H1 (cell line): ENCODE results near the gene TMEM140. TPM values are rescaled to one million over a fixed set of nuclear protein-coding genes. Genes with fewer than 3 reads are reported as not detected.

Source experiments
- CTCF ChIA-PET: fragments of 300-600 bp; sonication (Branson Sonifier 250); formaldehyde crosslinking; loops from one replicate; lab custom pipeline; 2021; ENCODE audit not compliant: partially characterized antibody; lab: Charles Lee
- POLR2A ChIA-PET: fragments of 300-600 bp; sonication (Branson Sonifier 250); formaldehyde crosslinking; loops from one replicate; lab custom pipeline; 2021; ENCODE audit warnings: inconsistent platforms; ENCODE audit not compliant: partially characterized antibody; lab: Charles Lee
- DNase-seq, 2 experiments: peaks; one replicate each; pipeline versions ENCODE4 v3.0.0 to v3.0.0-alpha.2; 2010 to 2022; ENCODE audit warnings: low spot score in 2 of 2, low read depth in 1 of 2, mixed read lengths in 1 of 2
- FAIRE-seq: peaks from 2 replicates; lab custom pipeline; 2011; peaks lifted over from hg19 to GRCh38; lab: Jason Lieb, UNC
- H2AFZ ChIP-seq: 2 replicates; pipeline ENCODE4 v1.8.1; 2012; ENCODE audit warnings: low read length, inconsistent platforms
- H2AK5ac ChIP-seq: 2 replicates; pipeline ENCODE4 v1.6.1; 2013; ENCODE audit warnings: low read depth, low read length
- H2BK120ac ChIP-seq: replicated peaks from 2 replicates; pipeline ENCODE3; 2013; ENCODE audit warnings: low read depth, low read length, inconsistent platforms
- H2BK12ac ChIP-seq: 2 replicates; pipeline ENCODE4 v1.6.1; 2013; ENCODE audit warnings: low read depth, low read length
- H2BK15ac ChIP-seq: 2 replicates; pipeline ENCODE4 v1.6.1; 2013; ENCODE audit warnings: low read length
- H2BK20ac ChIP-seq: 2 replicates; pipeline ENCODE4 v1.6.1; 2013; ENCODE audit warnings: low read length
- H2BK5ac ChIP-seq: 2 replicates; pipeline ENCODE4 v1.6.1; 2013; ENCODE audit warnings: low read depth, low read length
- H3K14ac ChIP-seq: 2 replicates; pipeline ENCODE4 v1.6.1; 2013; ENCODE audit warnings: inconsistent platforms; ENCODE audit not compliant: insufficient read length
- H3K18ac ChIP-seq: 2 replicates; pipeline ENCODE4 v1.6.1; 2013; ENCODE audit warnings: low read length; ENCODE audit errors: extremely low read depth
- H3K23ac ChIP-seq: 2 replicates; pipeline ENCODE4 v1.6.1; 2013; ENCODE audit warnings: inconsistent platforms; ENCODE audit not compliant: insufficient read length
- H3K23me2 ChIP-seq: 2 replicates; pipeline ENCODE4 v1.6.1; 2013; ENCODE audit warnings: low read depth, low read length
- H3K27ac ChIP-seq: 2 replicates; pipeline ENCODE4 v1.6.1; 2011; ENCODE audit warnings: low read depth, low read length, inconsistent platforms
- H3K27me3 ChIP-seq, 4 experiments: replicated peaks in 1 of 4; 1 replicate in 1 of 4; 2 replicates in 3 of 4; pipeline versions ENCODE4 v1.6.1 to v1.8.1; 2011 to 2013; ENCODE audit warnings: low read length in 3 of 4, mild to moderate bottlenecking in 3 of 4, inconsistent platforms in 2 of 4, mixed read lengths in 2 of 4, moderate library complexity in 1 of 4; ENCODE audit not compliant: control insufficient read depth in 3 of 4, insufficient read depth in 3 of 4; ENCODE audit errors: extremely low read depth in 1 of 4
- H3K36me3 ChIP-seq, 4 experiments: 2 replicates each; pipeline versions ENCODE4 v1.6.1 to v1.8.1; 2011 to 2013; ENCODE audit warnings: mild to moderate bottlenecking in 4 of 4, low read length in 3 of 4, moderate library complexity in 2 of 4, control low read depth in 1 of 4, inconsistent platforms in 1 of 4; ENCODE audit not compliant: insufficient read depth in 4 of 4, control insufficient read depth in 2 of 4
- H3K4ac ChIP-seq: replicated peaks from 2 replicates; pipeline ENCODE3; 2013; ENCODE audit warnings: low read length, low read depth, mixed read lengths, inconsistent platforms; ENCODE audit not compliant: insufficient read length
- H3K4me1 ChIP-seq, 4 experiments: replicated peaks in 1 of 4; 1 replicate in 1 of 4; 2 replicates in 3 of 4; pipeline versions ENCODE4 v1.6.1 to v1.8.1; 2011 to 2013; ENCODE audit warnings: low read length in 3 of 4, inconsistent platforms in 2 of 4, mixed read lengths in 1 of 4; ENCODE audit not compliant: insufficient read depth in 4 of 4, control insufficient read depth in 3 of 4
- H3K4me2 ChIP-seq, 2 experiments: 2 replicates each; pipeline versions ENCODE4 v1.6.1 to v1.8.1; 2011 to 2013; ENCODE audit warnings: low read depth in 2 of 2, low read length in 2 of 2, control low read depth in 1 of 2, inconsistent platforms in 1 of 2, mild to moderate bottlenecking in 1 of 2; ENCODE audit not compliant: insufficient read depth in 1 of 2
- H3K4me3 ChIP-seq, 4 experiments: fragments of 200-600, 300-600 bp in 1 of 4; sonication (generic), shearing (Covaris generic), sonication (Bioruptor Twin) in 1 of 4; 2 replicates each; pipeline versions ENCODE4 v1.5.1 to v1.8.1; 2011 to 2016; ENCODE audit warnings: low read length in 4 of 4, low read depth in 3 of 4, control low read depth in 2 of 4, inconsistent platforms in 2 of 4, mild to moderate bottlenecking in 2 of 4, mixed read lengths in 1 of 4, moderate library complexity in 1 of 4; ENCODE audit not compliant: insufficient read depth in 2 of 4; ENCODE audit errors: extremely low read depth in 1 of 4
- H3K56ac ChIP-seq: replicated peaks from 2 replicates; pipeline ENCODE3; 2013; ENCODE audit warnings: low read depth, mild to moderate bottlenecking, mixed read lengths, low read length, inconsistent platforms; ENCODE audit not compliant: insufficient read length
- H3K79me1 ChIP-seq: 2 replicates; pipeline ENCODE4 v1.6.1; 2013; ENCODE audit warnings: low read depth, low read length, control low read depth
- H3K79me2 ChIP-seq, 2 experiments: 2 replicates each; pipeline versions ENCODE4 v1.6.1 to v1.8.1; 2012 to 2013; ENCODE audit warnings: low read length in 2 of 2, mild to moderate bottlenecking in 2 of 2, inconsistent platforms in 1 of 2; ENCODE audit not compliant: insufficient read depth in 2 of 2, control insufficient read depth in 1 of 2
- H3K9ac ChIP-seq, 4 experiments: replicated peaks in 1 of 4; 1 replicate in 1 of 4; 2 replicates in 3 of 4; pipeline versions ENCODE4 v1.6.1 to v1.8.1; 2011 to 2013; ENCODE audit warnings: low read depth in 3 of 4, low read length in 3 of 4, control low read depth in 2 of 4, mild to moderate bottlenecking in 2 of 4, moderate library complexity in 2 of 4, inconsistent platforms in 1 of 4; ENCODE audit errors: extremely low read depth in 1 of 4
- H3K9me3 ChIP-seq, 2 experiments: 2 replicates each; pipeline versions ENCODE4 v1.6.1 to v1.8.1; 2012 to 2013; ENCODE audit warnings: mild to moderate bottlenecking in 2 of 2, moderate library complexity in 2 of 2, control low read depth in 1 of 2, inconsistent platforms in 1 of 2, low read depth in 1 of 2, low read length in 1 of 2, mixed read lengths in 1 of 2; ENCODE audit not compliant: insufficient read depth in 2 of 2
- H4K20me1 ChIP-seq, 2 experiments: replicated peaks in 1 of 2; 2 replicates each; pipeline versions ENCODE3 to v1.8.1; 2011 to 2013; ENCODE audit warnings: inconsistent platforms in 2 of 2, low read length in 2 of 2, mild to moderate bottlenecking in 1 of 2; ENCODE audit not compliant: insufficient read depth in 2 of 2, control insufficient read depth in 1 of 2
- H4K5ac ChIP-seq: 2 replicates; pipeline ENCODE4 v1.6.1; 2013; ENCODE audit warnings: low read length, low read depth, mixed read lengths, inconsistent platforms; ENCODE audit not compliant: insufficient read length
- H4K8ac ChIP-seq: 2 replicates; pipeline ENCODE4 v1.8.0; 2013; ENCODE audit warnings: mild to moderate bottlenecking, moderate library complexity, low read length, inconsistent platforms; ENCODE audit not compliant: insufficient read depth; ENCODE audit errors: extremely low read depth
- H4K91ac ChIP-seq: replicated peaks from 2 replicates; pipeline ENCODE3; 2013; ENCODE audit warnings: low read length, mixed read lengths, inconsistent platforms; ENCODE audit not compliant: insufficient read length
- ASH2L ChIP-seq: fragments of 200-600, 300-600 bp; sonication (generic); IDR thresholded peaks from one replicate; pipeline ENCODE4 v1.7.1; 2017; ENCODE audit warnings: low read length
- BACH1 ChIP-seq: IDR thresholded peaks from 2 replicates; pipeline ENCODE4 v1.6.1; 2012; ENCODE audit warnings: low read length, improper control_type of control experiment
- BRCA1 ChIP-seq: IDR thresholded peaks from 2 replicates; pipeline ENCODE4 v1.6.1; 2012; ENCODE audit warnings: low read depth, low read length, improper control_type of control experiment
- CREB1 ChIP-seq: IDR thresholded peaks from 2 replicates; pipeline ENCODE4 v1.6.1; 2012; ENCODE audit warnings: inconsistent platforms
- JUN ChIP-seq: IDR thresholded peaks from 2 replicates; pipeline ENCODE4 v1.6.1; 2011; ENCODE audit warnings: low read depth, mild to moderate bottlenecking, improper control_type of control experiment, low read length
- JUND ChIP-seq: IDR thresholded peaks from 2 replicates; pipeline ENCODE4 v1.6.1; 2011; ENCODE audit warnings: mild to moderate bottlenecking, improper control_type of control experiment, low read length
- KDM4A ChIP-seq: IDR thresholded peaks from one replicate; pipeline ENCODE4 v1.7.1; 2012; ENCODE audit warnings: low read depth, mild to moderate bottlenecking, moderate library complexity, low read length, inconsistent platforms; ENCODE audit not compliant: severe bottlenecking
- MAFK ChIP-seq: IDR thresholded peaks from 2 replicates; pipeline ENCODE4 v1.6.1; 2012; ENCODE audit warnings: low read depth, mild to moderate bottlenecking, improper control_type of control experiment, low read length
- POLR2A ChIP-seq, 2 experiments: IDR thresholded peaks; 1 replicate in 1 of 2; 2 replicates in 1 of 2; pipeline ENCODE4 v1.6.1; 2011; ENCODE audit warnings: low read depth in 2 of 2, low read length in 2 of 2, mild to moderate bottlenecking in 2 of 2; ENCODE audit errors: control extremely low read depth in 1 of 2
- RAD21 ChIP-seq, 2 experiments: IDR thresholded peaks in 1 of 2; conservative IDR thresholded peaks in 1 of 2; 2 replicates each; pipeline ENCODE4 v1.6.1; 2011; ENCODE audit warnings: low read depth in 2 of 2, low read length in 2 of 2, improper control_type of control experiment in 1 of 2, inconsistent platforms in 1 of 2, mild to moderate bottlenecking in 1 of 2, moderate library complexity in 1 of 2
- SIN3A ChIP-seq, 2 experiments: IDR thresholded peaks in 1 of 2; conservative IDR thresholded peaks in 1 of 2; 2 replicates each; pipeline ENCODE4 v1.6.1; 2011 to 2012; ENCODE audit warnings: low read length in 2 of 2, improper control_type of control experiment in 1 of 2, low read depth in 1 of 2, mild to moderate bottlenecking in 1 of 2
- SIRT6 ChIP-seq: IDR thresholded peaks from one replicate; pipeline ENCODE4 v1.7.1; 2012; ENCODE audit warnings: low read length, inconsistent platforms
- TAF1 ChIP-seq: IDR thresholded peaks from 2 replicates; pipeline ENCODE4 v1.6.1; 2011; ENCODE audit warnings: mild to moderate bottlenecking, low read depth, low read length
- TAF7 ChIP-seq: optimal IDR thresholded peaks from 2 replicates; pipeline ENCODE3; 2011; ENCODE audit warnings: low read depth, mild to moderate bottlenecking, inconsistent platforms, low read length, moderate library complexity, borderline replicate concordance
- WGBS, 2 experiments: shearing (Covaris generic) in 1 of 2; methylation state at CpG; one replicate each; pipeline versions ENCODE4 v1.1.6 to v1.1.7; 2013 to 2015; ENCODE audit warnings: low lambda C conversion rate in 2 of 2, mixed read lengths in 2 of 2, inconsistent platforms in 1 of 2, low coverage in 1 of 2, missing lambda C conversion rate in 1 of 2; ENCODE audit not compliant: insufficient replicate concordance in 2 of 2, insufficient coverage in 1 of 2, insufficient read length in 1 of 2; ENCODE audit errors: extremely low coverage in 1 of 2, missing lambda C conversion rate in 1 of 2; 5-methylcytosine and 5-hydroxymethylcytosine counted together
- polyA plus RNA-seq, 7 experiments: library from polyadenylated mRNA; depleted of rRNA in 3 of 7; stranded (reverse) in 5 of 7; unstranded in 2 of 7; fragments of >200 nt in 5 of 7; fragments of 200-250 nt in 2 of 7; gene quantifications; 1 replicate in 5 of 7; 2 replicates in 1 of 7; 4 replicates in 1 of 7; pipeline versions ENCODE4 v1.2.1 to v1.2.3, GENCODE V29; 2011 to 2013; ENCODE audit warnings: missing spikeins in 2 of 7, mixed read lengths in 2 of 7
- total RNA-seq: library from RNA; stranded (reverse); fragmentation: NEBNext Ultra II Directional; extraction: Animal tissue kit (Norgen Biotek cat#: 25700); gene quantifications from 2 replicates; pipeline ENCODE4 v1.2.1, GENCODE V29; 2021

The TMEM140 gene
- total and polyA plus RNA-seq, 2 of the 8 experiments (the other 6 are each of a cell fraction or from before 2014, with no cell fraction given), result not detected

DNA sequence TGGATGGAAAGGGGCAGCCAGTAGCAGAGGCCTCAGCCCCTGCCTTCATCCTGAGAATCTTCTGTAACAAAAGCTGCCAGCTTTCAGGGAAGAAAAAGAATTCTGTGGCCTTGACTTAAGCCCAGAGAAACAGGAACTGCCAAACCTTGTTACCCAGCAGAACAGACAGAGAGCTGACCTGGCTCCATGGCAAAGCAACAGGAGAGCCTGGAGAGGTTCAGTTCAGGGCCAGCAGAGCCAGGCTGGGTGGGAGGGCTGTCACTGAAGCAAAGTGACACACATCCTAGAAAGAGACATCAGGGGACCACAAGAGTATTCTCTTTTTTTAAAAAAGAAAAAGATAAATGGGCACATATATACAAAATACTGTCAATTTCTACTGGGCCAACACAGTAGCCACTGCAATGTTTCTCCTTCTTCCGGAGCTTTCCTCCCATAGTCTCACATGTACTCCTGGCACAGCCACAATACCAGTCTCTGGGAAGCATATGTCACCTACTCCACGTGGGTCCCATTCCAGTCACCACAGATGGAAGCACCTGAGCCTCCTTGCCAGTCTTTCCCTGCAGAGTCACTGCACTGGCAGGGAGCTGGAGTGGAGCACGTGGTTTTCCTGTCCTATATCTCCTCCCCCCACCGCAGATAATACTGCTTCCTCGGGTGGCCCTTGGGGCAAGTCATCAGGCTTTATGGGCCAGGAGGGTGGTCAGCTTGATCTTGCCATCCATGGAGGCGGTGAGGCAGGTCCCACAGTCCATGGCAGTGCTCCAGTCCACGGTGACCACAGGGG is 37.8 kb downstream of the TMEM140 start:
- no peak overlapping the region for H2BK15ac ChIP-seq
- FAIRE-seq, result no peak
- H4K20me1 ChIP-seq, result no peaks in the 10 kb centered on the region
- no peak overlapping the region for H2BK12ac ChIP-seq
- no peak overlapping the region for H2BK5ac ChIP-seq
- H3K23me2 ChIP-seq, result no peaks in the 10 kb centered on the region
- no peak overlapping the region for H4K5ac ChIP-seq
- no peaks in the 10 kb centered on the region for H3K79me1 ChIP-seq
- no peak overlapping the region for H3K56ac ChIP-seq
- POLR2A ChIA-PET, result interaction anchor here (0.6 to 1.2 kb wide), 2 partner anchors 19 to 21 kb away, joined by 3 read pairs; no protein-coding TSS in a partner anchor
- no peak overlapping the region for H2BK120ac ChIP-seq
- H2AK5ac ChIP-seq, result no peak overlapping the region
- H3K9ac ChIP-seq, result no peak overlapping the region
- no peaks in the 10 kb centered on the region for H3K4me1 ChIP-seq
- peaks cover 14 to 21% of the 10 kb centered on the region in 2 experiments for H3K9me3 ChIP-seq
- H3K27ac ChIP-seq, result no peak overlapping the region
- WGBS, 2 experiments, result 91% methylated on average over 7 of the region's 7 CpGs; no CpG with 5 or more reads in 1 of the 2 experiments
- no peak overlapping the region for H3K23ac ChIP-seq
- H4K91ac ChIP-seq, result no peak overlapping the region
- H2AFZ ChIP-seq, result no peak overlapping the region
- no peak for DNase-seq
- H4K8ac ChIP-seq, result no peak overlapping the region
- H3K18ac ChIP-seq, result no peak overlapping the region
- no peak overlapping the region for H3K4me3 ChIP-seq
- CTCF ChIA-PET, result interaction anchor here (0.7 to 1.6 kb wide), 2 partner anchors 52 to 53 kb away, joined by 3 read pairs; no protein-coding TSS in a partner anchor
- no peak overlapping the region for H3K14ac ChIP-seq
- no peak overlapping the region for H2BK20ac ChIP-seq
- no peaks in the 10 kb centered on the region for H3K27me3 ChIP-seq
- H3K79me2 ChIP-seq, result no peaks in the 10 kb centered on the region
- H3K4ac ChIP-seq, result no peak overlapping the region
- no peak overlapping the region for H3K4me2 ChIP-seq
- H3K36me3 ChIP-seq, result peaks cover 2 to 13% (median 2%) of the 10 kb centered on the region in 4 experiments; a peak in 5 of 8 replicates
- TF ChIP-seq KDM4A (no peak), TAF7 (no peak), TAF1 (no peak), BACH1 (no peak), BRCA1 (no peak), JUND (no peak), MAFK (no peak), POLR2A (IDR thresholded peaks at IDR 0.05; ENCODE audit: control extremely low read depth in 1 of 2, low read depth in 2 of 2, low read length in 2 of 2) (no peak), RAD21 (IDR thresholded peaks at IDR 0.05 in 1 of 2, conservative IDR thresholded peaks at IDR 0.05 in 1 of 2; ENCODE audit: low read depth in 2 of 2, low read length in 2 of 2) (no peak), CREB1 (no peak), SIRT6 (no peak), ASH2L (no peak), SIN3A (conservative IDR thresholded peaks at IDR 0.05 in 1 of 2, IDR thresholded peaks at IDR 0.05 in 1 of 2; ENCODE audit: low read depth in 1 of 2, low read length in 2 of 2) (no peak), JUN (no peak)
